ENCODE results near the gene TGOLN2. TPM values are rescaled to one million over a fixed set of nuclear protein-coding genes. Genes with fewer than 3 reads are reported as not detected.
"Not testable (repeated sequence)": the region's sequence is repeated elsewhere in the genome, so short reads cannot be mapped to it uniquely, and the experiment has no call there.

The TGOLN2 gene
- total RNA-seq, 1 donor from 2014 or later = 47.1 TPM

DNA sequence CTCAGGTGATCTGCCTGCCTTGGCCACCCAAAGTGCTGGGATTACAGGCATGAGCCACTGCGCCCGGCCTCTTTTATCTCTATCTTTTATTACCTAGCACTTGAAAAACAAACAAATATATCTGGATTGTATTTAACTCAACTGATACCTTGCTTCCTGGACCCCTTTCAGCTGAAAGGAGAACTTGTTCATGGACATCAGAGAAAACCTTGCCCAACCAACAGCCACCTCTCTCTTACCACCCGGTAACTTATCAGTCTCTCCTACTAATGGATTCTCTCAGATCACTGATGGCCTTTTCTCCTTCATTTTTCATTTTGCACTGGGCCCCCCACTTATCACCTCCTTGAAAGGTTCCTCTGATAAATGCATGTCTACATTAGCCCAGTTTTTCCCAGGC lies 19.8 kb upstream of the TGOLN2 start:
- peaks cover 2% of the 10 kb centered on the region for H3K4me1 Mint-ChIP-seq (ENCODE audit: low read depth, unreplicated experiment)
- no peak for DNase-seq
- H3K9me3 Mint-ChIP-seq (ENCODE audit: unreplicated experiment) = no peaks in the 10 kb centered on the region
- TF ChIP-seq, protein P1, sequence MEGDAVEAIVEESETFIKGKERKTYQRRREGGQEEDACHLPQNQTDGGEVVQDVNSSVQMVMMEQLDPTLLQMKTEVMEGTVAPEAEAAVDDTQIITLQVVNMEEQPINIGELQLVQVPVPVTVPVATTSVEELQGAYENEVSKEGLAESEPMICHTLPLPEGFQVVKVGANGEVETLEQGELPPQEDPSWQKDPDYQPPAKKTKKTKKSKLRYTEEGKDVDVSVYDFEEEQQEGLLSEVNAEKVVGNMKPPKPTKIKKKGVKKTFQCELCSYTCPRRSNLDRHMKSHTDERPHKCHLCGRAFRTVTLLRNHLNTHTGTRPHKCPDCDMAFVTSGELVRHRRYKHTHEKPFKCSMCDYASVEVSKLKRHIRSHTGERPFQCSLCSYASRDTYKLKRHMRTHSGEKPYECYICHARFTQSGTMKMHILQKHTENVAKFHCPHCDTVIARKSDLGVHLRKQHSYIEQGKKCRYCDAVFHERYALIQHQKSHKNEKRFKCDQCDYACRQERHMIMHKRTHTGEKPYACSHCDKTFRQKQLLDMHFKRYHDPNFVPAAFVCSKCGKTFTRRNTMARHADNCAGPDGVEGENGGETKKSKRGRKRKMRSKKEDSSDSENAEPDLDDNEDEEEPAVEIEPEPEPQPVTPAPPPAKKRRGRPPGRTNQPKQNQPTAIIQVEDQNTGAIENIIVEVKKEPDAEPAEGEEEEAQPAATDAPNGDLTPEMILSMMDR (IDR thresholded peaks at IDR 0.05; ENCODE audit: partially characterized antibody, unreplicated experiment) = no peak
- peaks cover 4% of the 10 kb centered on the region for H3K27me3 Mint-ChIP-seq (ENCODE audit: unreplicated experiment)
- no peak overlapping the region for H3K4me3 Mint-ChIP-seq (ENCODE audit: unreplicated experiment)
- no peak overlapping the region for H3K27ac Mint-ChIP-seq (ENCODE audit: unreplicated experiment)
- H3K36me3 Mint-ChIP-seq (ENCODE audit: unreplicated experiment) = peaks cover 9% of the 10 kb centered on the region

DNA sequence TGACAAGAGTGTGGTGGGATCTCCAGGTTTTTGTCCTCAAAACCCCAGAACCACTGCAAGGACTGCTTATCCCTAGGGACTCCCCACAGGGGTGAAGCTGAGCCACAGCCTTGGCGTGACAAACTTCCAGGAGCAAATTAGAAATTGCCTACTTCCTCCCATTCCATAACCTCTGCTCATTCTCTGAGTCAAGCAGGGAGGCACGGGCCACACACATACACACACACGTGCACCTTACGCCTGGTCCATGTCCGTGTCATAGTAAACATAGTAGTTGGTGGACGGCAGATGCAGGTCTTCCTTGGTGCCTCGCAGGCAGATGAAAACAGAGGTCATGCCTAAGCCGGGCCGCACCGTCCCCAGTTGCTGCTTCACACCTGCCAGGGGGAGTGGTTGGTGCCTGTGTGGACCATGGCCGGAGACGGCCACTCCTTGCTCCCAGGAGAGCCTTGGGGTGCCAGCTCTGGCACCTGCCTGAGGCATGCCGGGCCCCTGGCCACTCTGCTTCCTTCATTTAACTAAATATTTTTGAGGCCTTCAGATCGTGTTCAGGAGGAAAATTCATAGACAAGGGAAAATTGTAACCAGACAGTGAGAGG lies 16.7 kb upstream of the TGOLN2 start:
- no peak overlapping the region for H3K27ac Mint-ChIP-seq (ENCODE audit: unreplicated experiment)
- H3K4me1 Mint-ChIP-seq (ENCODE audit: low read depth, unreplicated experiment) = no peaks in the 10 kb centered on the region

DNA sequence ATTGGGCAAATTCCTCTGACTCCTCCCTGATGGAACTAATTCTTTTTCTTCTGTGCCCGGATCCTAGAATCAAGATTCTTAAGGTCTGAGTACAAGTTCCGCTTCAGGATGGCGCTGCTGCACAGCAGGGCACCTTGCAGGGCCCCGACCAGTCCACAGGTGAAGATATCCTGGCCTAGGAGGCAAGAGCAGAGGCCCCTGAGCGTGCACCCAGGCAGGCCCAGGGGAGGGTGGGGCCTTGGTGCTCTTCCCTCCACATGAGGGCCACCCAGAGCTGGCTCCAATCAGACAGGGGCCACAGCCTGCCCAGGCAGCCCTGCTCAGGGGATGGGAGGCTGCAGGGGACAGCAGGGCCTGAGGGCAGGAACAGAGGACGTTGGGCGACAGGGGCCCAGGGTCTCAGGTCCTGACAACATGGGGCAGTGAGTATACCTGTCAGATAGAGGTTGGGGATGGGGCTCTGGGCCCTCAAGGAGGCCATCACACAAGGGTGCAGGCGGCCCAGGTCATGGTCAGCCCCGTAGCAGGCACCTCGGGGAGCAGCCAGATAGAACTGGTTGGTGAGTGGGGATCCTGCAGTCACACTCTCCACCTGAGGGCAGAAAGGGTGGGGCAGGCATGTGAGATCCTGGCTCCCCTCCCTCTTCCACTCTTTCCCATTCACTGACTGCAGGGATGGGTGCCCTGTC lies 15.6 kb upstream of the TGOLN2 start:
- DNase-seq; H3K4me1 Mint-ChIP-seq (ENCODE audit: low read depth, unreplicated experiment); H3K9me3 Mint-ChIP-seq (ENCODE audit: unreplicated experiment); H3K27ac Mint-ChIP-seq (ENCODE audit: unreplicated experiment); H3K36me3 Mint-ChIP-seq (ENCODE audit: unreplicated experiment); H3K4me3 Mint-ChIP-seq (ENCODE audit: unreplicated experiment); H3K27me3 Mint-ChIP-seq (ENCODE audit: unreplicated experiment): not testable (repeated sequence)

More for the DNA sequence above, 16.7 kb upstream of the TGOLN2 start:
- TF ChIP-seq, protein P1 (IDR thresholded peaks at IDR 0.05; ENCODE audit: partially characterized antibody, unreplicated experiment) = no peak
- Mint-ChIP-seq H3K27me3 (ENCODE audit: unreplicated experiment) (peaks cover 4% of the 10 kb centered on the region), H3K4me3 (ENCODE audit: unreplicated experiment) (no peak overlapping the region), H3K9me3 (ENCODE audit: unreplicated experiment) (no peaks in the 10 kb centered on the region), H3K36me3 (ENCODE audit: unreplicated experiment) (peaks cover 5% of the 10 kb centered on the region)
- no peak for DNase-seq

DNA sequence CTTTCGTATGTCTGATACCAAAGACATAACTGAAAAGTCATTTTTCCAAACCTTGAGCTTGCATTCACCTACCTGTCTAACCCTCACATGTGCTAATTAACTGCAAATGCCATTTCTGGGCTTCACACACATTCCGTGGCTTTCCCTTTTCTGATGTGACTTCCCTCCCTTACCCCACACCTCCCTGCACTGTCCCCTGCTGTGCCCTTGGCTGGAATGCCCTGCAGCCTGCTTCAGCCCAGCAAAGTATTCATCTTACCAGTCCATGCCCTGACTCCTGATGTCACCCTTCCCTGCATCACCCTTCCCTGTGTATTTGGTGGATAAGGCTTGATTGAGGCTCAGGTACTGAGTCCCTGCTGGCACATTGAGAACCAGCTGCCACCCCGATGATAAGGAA lies 14.4 kb upstream of the TGOLN2 start:
- DNase-seq = no peak
- Mint-ChIP-seq H3K27me3 (ENCODE audit: unreplicated experiment) (peaks cover 4% of the 10 kb centered on the region), H3K4me1 (ENCODE audit: low read depth, unreplicated experiment) (no peaks in the 10 kb centered on the region), H3K27ac (ENCODE audit: unreplicated experiment) (no peak overlapping the region), H3K9me3 (ENCODE audit: unreplicated experiment) (no peaks in the 10 kb centered on the region), H3K36me3 (ENCODE audit: unreplicated experiment) (peaks cover 5% of the 10 kb centered on the region), H3K4me3 (ENCODE audit: unreplicated experiment) (no peak overlapping the region)
- TF ChIP-seq, protein P1 (IDR thresholded peaks at IDR 0.05; ENCODE audit: partially characterized antibody, unreplicated experiment) = no peak

DNA sequence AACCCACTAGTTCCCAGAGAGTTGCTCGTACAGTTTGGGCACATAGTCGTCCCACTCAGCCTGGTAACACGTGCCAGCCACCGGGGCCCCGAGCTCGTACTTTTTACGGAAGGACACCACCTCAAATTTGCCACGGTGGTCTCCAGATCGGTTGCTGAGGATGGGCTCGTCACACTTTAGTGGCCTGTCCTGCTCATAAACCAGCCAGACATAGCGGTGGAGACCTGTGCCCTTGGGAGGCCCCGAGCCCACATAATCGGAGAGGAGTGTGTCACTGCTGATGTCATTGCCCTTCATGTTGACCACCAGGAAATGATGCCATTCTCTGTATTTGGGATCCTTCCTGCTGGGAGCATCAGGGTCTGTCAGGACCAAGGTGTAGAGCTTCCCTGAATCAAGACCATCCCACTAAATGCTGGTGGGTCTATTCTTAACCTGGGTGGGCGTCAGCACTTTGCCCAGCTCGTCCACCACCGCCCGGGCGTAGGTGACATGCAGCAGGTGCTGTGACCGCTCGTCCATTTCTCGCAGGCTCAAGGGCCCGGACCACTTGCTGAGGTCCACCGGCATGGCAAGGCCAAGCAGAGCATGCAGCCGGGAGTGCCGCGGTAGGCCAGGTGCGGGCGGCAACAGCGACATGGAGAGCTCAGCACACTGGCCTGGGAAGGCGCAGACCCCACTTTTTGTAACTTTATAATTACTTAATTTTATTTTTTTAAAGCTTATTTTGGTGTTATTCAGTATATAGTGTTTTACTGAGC lies 13.7 kb upstream of the TGOLN2 start:
- DNase-seq = no peak
- Mint-ChIP-seq H3K9me3 (ENCODE audit: unreplicated experiment) (no peaks in the 10 kb centered on the region), H3K27me3 (ENCODE audit: unreplicated experiment) (peaks cover 4% of the 10 kb centered on the region), H3K4me1 (ENCODE audit: low read depth, unreplicated experiment) (no peaks in the 10 kb centered on the region), H3K4me3 (ENCODE audit: unreplicated experiment) (no peak overlapping the region), H3K36me3 (ENCODE audit: unreplicated experiment) (peaks cover 5% of the 10 kb centered on the region), H3K27ac (ENCODE audit: unreplicated experiment) (no peak overlapping the region)
- TF ChIP-seq, protein P1 (IDR thresholded peaks at IDR 0.05; ENCODE audit: partially characterized antibody, unreplicated experiment) = no peak

All from glutamatergic neuron (in vitro differentiated cells).